H1 (cell line): ENCODE results near the gene GOLGA7B. TPM values are rescaled to one million over a fixed set of nuclear protein-coding genes. Genes with fewer than 3 reads are reported as not detected.
A peak's percentile ranks its signal among the peaks of the same experiment; 100 is the strongest.

Source experiments
- CBX5 ChIP-seq: fragments of 300-800, 300-1000 bp; sonication (generic); IDR thresholded peaks from 2 replicates; pipeline ENCODE4 v1.7.1; 2016; ENCODE audit warnings: antibody characterized with exemption, low read length, low read depth
- CTCF ChIP-seq, 3 experiments: IDR thresholded peaks; 1 replicate in 2 of 3; 2 replicates in 1 of 3; pipeline versions ENCODE4 v1.5.1 to v1.6.1; 2011; ENCODE audit warnings: low read length in 3 of 3, mild to moderate bottlenecking in 3 of 3, inconsistent platforms in 2 of 3, low read depth in 1 of 3, moderate library complexity in 1 of 3; ENCODE audit not compliant: insufficient read depth in 1 of 3; ENCODE audit errors: control extremely low read depth in 1 of 3
- E2F6 ChIP-seq: IDR thresholded peaks from 2 replicates; pipeline ENCODE4 v1.6.1; 2012; ENCODE audit warnings: inconsistent platforms
- EP300 ChIP-seq, 2 experiments: IDR thresholded peaks; 1 replicate in 1 of 2; 2 replicates in 1 of 2; pipeline ENCODE4 v1.6.1; 2011 to 2012; ENCODE audit warnings: low read depth in 2 of 2, low read length in 2 of 2, mild to moderate bottlenecking in 2 of 2, borderline replicate concordance in 1 of 2, inconsistent platforms in 1 of 2, moderate library complexity in 1 of 2
- EZH2 ChIP-seq: fragments of 200-600 bp; sonication (generic); IDR thresholded peaks from 2 replicates; pipeline ENCODE4 v1.7.1; 2012; ENCODE audit warnings: low read depth, mild to moderate bottlenecking, moderate library complexity, low read length, inconsistent platforms; ENCODE audit not compliant: severe bottlenecking
- GABPA ChIP-seq: IDR thresholded peaks from 2 replicates; pipeline ENCODE4 v1.6.1; 2011; ENCODE audit warnings: mild to moderate bottlenecking, low read length, moderate library complexity, borderline replicate concordance; ENCODE audit not compliant: insufficient read depth
- GTF2F1 ChIP-seq: IDR thresholded peaks from 2 replicates; pipeline ENCODE4 v1.6.1; 2012; ENCODE audit warnings: low read depth, low read length, improper control_type of control experiment, borderline replicate concordance
- KDM4A ChIP-seq: IDR thresholded peaks from one replicate; pipeline ENCODE4 v1.7.1; 2012; ENCODE audit warnings: low read depth, mild to moderate bottlenecking, moderate library complexity, low read length, inconsistent platforms; ENCODE audit not compliant: severe bottlenecking
- MAX ChIP-seq: IDR thresholded peaks from 2 replicates; pipeline ENCODE4 v1.6.1; 2012; ENCODE audit warnings: inconsistent platforms
- NANOG ChIP-seq: IDR thresholded peaks from 2 replicates; pipeline ENCODE4 v1.6.1; 2011; ENCODE audit warnings: low read length, low read depth, mild to moderate bottlenecking, inconsistent platforms; ENCODE audit not compliant: insufficient read depth, poor library complexity, severe bottlenecking
- POLR2AphosphoS5 ChIP-seq: IDR thresholded peaks from 2 replicates; pipeline ENCODE4 v1.6.1; 2011; ENCODE audit warnings: low read depth, low read length
- RAD21 ChIP-seq, 2 experiments: IDR thresholded peaks in 1 of 2; conservative IDR thresholded peaks in 1 of 2; 2 replicates each; pipeline ENCODE4 v1.6.1; 2011; ENCODE audit warnings: low read depth in 2 of 2, low read length in 2 of 2, improper control_type of control experiment in 1 of 2, inconsistent platforms in 1 of 2, mild to moderate bottlenecking in 1 of 2, moderate library complexity in 1 of 2
- SP1 ChIP-seq: IDR thresholded peaks from 2 replicates; pipeline ENCODE4 v1.6.1; 2011; ENCODE audit warnings: low read depth, low read length
- SP4 ChIP-seq: IDR thresholded peaks from 2 replicates; pipeline ENCODE4 v1.6.1; 2012; ENCODE audit warnings: low read length, inconsistent platforms
- SRF ChIP-seq: IDR thresholded peaks from 2 replicates; pipeline ENCODE4 v1.6.1; 2011; ENCODE audit warnings: mild to moderate bottlenecking, low read depth, low read length, moderate library complexity
- SUZ12 ChIP-seq: fragments of 200-600 bp; sonication (generic); IDR thresholded peaks from 2 replicates; pipeline ENCODE4 v1.6.1; 2012; ENCODE audit warnings: mild to moderate bottlenecking, inconsistent platforms, low read length, moderate library complexity, mixed read lengths
- TCF12 ChIP-seq: IDR thresholded peaks from 2 replicates; pipeline ENCODE4 v1.6.1; 2011; ENCODE audit warnings: low read depth, mild to moderate bottlenecking, low read length
- polyA plus RNA-seq, 7 experiments: library from polyadenylated mRNA; depleted of rRNA in 3 of 7; stranded (reverse) in 5 of 7; unstranded in 2 of 7; fragments of >200 nt in 5 of 7; fragments of 200-250 nt in 2 of 7; gene quantifications; 1 replicate in 5 of 7; 2 replicates in 1 of 7; 4 replicates in 1 of 7; pipeline versions ENCODE4 v1.2.1 to v1.2.3, GENCODE V29; 2011 to 2013; ENCODE audit warnings: missing spikeins in 2 of 7, mixed read lengths in 2 of 7
- total RNA-seq: library from RNA; stranded (reverse); fragmentation: NEBNext Ultra II Directional; extraction: Animal tissue kit (Norgen Biotek cat#: 25700); gene quantifications from 2 replicates; pipeline ENCODE4 v1.2.1, GENCODE V29; 2021

Gene GOLGA7B
- total and polyA plus RNA-seq, 2 of the 8 experiments (the other 6 are each of a cell fraction or from before 2014, with no cell fraction given): 0.04 to 0.14 TPM

GRCh38 chr10:97869091-97870042 lies 19.7 kb downstream of the GOLGA7B start (continued):
- TF ChIP-seq KDM4A (no peak), CBX5 (no peak), SUZ12 (no peak), NANOG (no peak), TCF12 (no peak), RAD21 (IDR thresholded peaks at IDR 0.05 in 1 of 2, conservative IDR thresholded peaks at IDR 0.05 in 1 of 2; ENCODE audit: low read depth in 2 of 2, low read length in 2 of 2) (peak; percentile 84 to 88), E2F6 (no peak; the same call in 1 of the 2 replicates), SP1 (no peak), EP300 (IDR thresholded peaks at IDR 0.05; ENCODE audit: borderline replicate concordance in 1 of 2, low read depth in 2 of 2, low read length in 2 of 2) (no peak), SRF (no peak), EZH2 (no peak), POLR2AphosphoS5 (no peak), GABPA (peak; percentile 69; the same call in 1 of the 2 replicates), MAX (peak; percentile 80), CTCF (IDR thresholded peaks at IDR 0.05; ENCODE audit: control extremely low read depth in 1 of 3, insufficient read depth in 1 of 3, low read depth in 1 of 3, low read length in 3 of 3) (peak; percentile 61 to 94 (median 79)), GTF2F1 (no peak), SP4 (no peak)
